OCI-LY7 (cell line): ENCODE results near the gene PAX7.

Experiments used
- CTCF ChIP-seq: fragments of 200-600 bp; sonication (generic); conservative IDR thresholded peaks from 2 replicates; pipeline ENCODE4 v1.5.1; 2014; ENCODE audit warnings: mild to moderate bottlenecking, antibody characterized with exemption, low read length, moderate library complexity, mixed read lengths
- EZH2phosphoT487 ChIP-seq: fragments of 200-600 bp; sonication (generic); IDR thresholded peaks from 2 replicates; pipeline ENCODE4 v1.6.1; 2018; ENCODE audit warnings: low read depth, borderline replicate concordance, mild to moderate bottlenecking, mixed run types, antibody characterized with exemption, low read length, moderate library complexity, mixed read lengths

- TF ChIP-seq CTCF: no peak
- no peak for TF ChIP-seq EZH2phosphoT487
Observed at GRCh38 chr1:18792747-18793146, 162.1 kb downstream of the PAX7 start.
